CD4-positive, alpha-beta T cell (primary cell): ENCODE data around the gene ZNF219. TPM values are rescaled to one million over a fixed set of nuclear protein-coding genes. Genes with fewer than 3 reads are reported as not detected.

Experiments used
- ATAC-seq: fragments of 200-7000 bp; cut with Tn5 transposase; one replicate; pipeline ENCODE4 v1.10.0; 2022; ENCODE audit warnings: mild to moderate bottlenecking; ENCODE audit not compliant: poor library complexity
- CTCF ChIA-PET: fragments of 350-600 bp; sonication (Branson Sonifier 250); formaldehyde crosslinking; loops from one replicate; lab custom pipeline; 2021; ENCODE audit warnings: antibody characterized with exemption, inconsistent platforms; lab: Charles Lee
- POLR2A ChIA-PET: fragments of 350-600 bp; sonication (Branson Sonifier 250); formaldehyde crosslinking; loops from one replicate; lab custom pipeline; 2021; ENCODE audit warnings: antibody characterized with exemption, inconsistent platforms; lab: Charles Lee
- DNase-seq, 14 experiments: peaks; one replicate each; pipeline ENCODE4 v3.0.0-alpha.2; 2013 to 2020; ENCODE audit warnings: mixed read lengths in 2 of 14
- H3K27ac ChIP-seq, 2 donors: one replicate each; pipeline versions ENCODE4 v1.5.1 to v1.7.0; 2013; ENCODE audit warnings: low read length in 2 of 2, low read depth in 1 of 2, mild to moderate bottlenecking in 1 of 2
- H3K27me3 ChIP-seq, 2 experiments: 1 replicate in 1 of 2; 2 replicates in 1 of 2; pipeline versions ENCODE4 v1.6.1 to v1.7.0; 2013; ENCODE audit warnings: low read length in 2 of 2, control low read depth in 1 of 2, mild to moderate bottlenecking in 1 of 2, moderate library complexity in 1 of 2; ENCODE audit not compliant: insufficient read depth in 2 of 2, control insufficient read depth in 1 of 2
- H3K36me3 ChIP-seq: one replicate; pipeline ENCODE4 v1.6.1; 2013; ENCODE audit warnings: low read length, control low read depth; ENCODE audit not compliant: insufficient read depth
- H3K4me1 ChIP-seq: one replicate; pipeline ENCODE4 v1.6.1; 2013; ENCODE audit warnings: low read length, control low read depth; ENCODE audit not compliant: insufficient read depth
- H3K4me3 ChIP-seq: one replicate; pipeline ENCODE4 v1.5.1; 2013; ENCODE audit warnings: mild to moderate bottlenecking, low read length, moderate library complexity
- H3K9me3 ChIP-seq, 2 experiments: 1 replicate in 1 of 2; 2 replicates in 1 of 2; pipeline versions ENCODE4 v1.6.1 to v1.7.0; 2013; ENCODE audit warnings: low read length in 2 of 2, mild to moderate bottlenecking in 2 of 2, control low read depth in 1 of 2, moderate library complexity in 1 of 2; ENCODE audit not compliant: control insufficient read depth in 1 of 2, insufficient read depth in 1 of 2
- H3K27ac Mint-ChIP-seq: one replicate; pipeline ENCODE4 v1.8.0; 2020; ENCODE audit warnings: mixed read lengths
- H3K27me3 Mint-ChIP-seq: one replicate; pipeline ENCODE4 v1.8.0; 2021; ENCODE audit warnings: mixed read lengths
- H3K36me3 Mint-ChIP-seq: one replicate; pipeline ENCODE4 v1.8.0; 2021; ENCODE audit warnings: low read depth, mixed read lengths
- H3K4me1 Mint-ChIP-seq: one replicate; pipeline ENCODE4 v1.8.0; 2021; ENCODE audit warnings: low read depth, mixed read lengths
- H3K4me3 Mint-ChIP-seq: one replicate; pipeline ENCODE4 v1.8.0; 2020; ENCODE audit warnings: mild to moderate bottlenecking, mixed read lengths
- H3K9me3 Mint-ChIP-seq: one replicate; pipeline ENCODE4 v1.8.0; 2020; ENCODE audit warnings: mixed read lengths
- CTCF ChIP-seq: fragments of 200-600 bp; IDR thresholded peaks from one replicate; pipeline ENCODE4 v1.8.0; 2022; ENCODE audit warnings: antibody characterized with exemption, mild to moderate bottlenecking
- intact Hi-C, 2 experiments: fragments of 100-400 bp; cut with DNase I in 1 of 2; cut with micrococcal nuclease in 1 of 2; formaldehyde crosslinking; loops; one replicate each; pipeline versions ENCODE4 v1.15.1 to v1.9.0; 2023 to 2025; cut with DNase I, micrococcal nuclease
- total RNA-seq, 174 experiments: library from RNA in 2 of 174; stranded (reverse) in 2 of 174; gene quantifications; one replicate each; pipeline ENCODE4 v1.2.3 and lab custom pipeline; 2021 to 2026

ZNF219 gene
- total RNA-seq, 2 experiments from 2014 or later: 15.2 to 15.5 TPM

DNA sequence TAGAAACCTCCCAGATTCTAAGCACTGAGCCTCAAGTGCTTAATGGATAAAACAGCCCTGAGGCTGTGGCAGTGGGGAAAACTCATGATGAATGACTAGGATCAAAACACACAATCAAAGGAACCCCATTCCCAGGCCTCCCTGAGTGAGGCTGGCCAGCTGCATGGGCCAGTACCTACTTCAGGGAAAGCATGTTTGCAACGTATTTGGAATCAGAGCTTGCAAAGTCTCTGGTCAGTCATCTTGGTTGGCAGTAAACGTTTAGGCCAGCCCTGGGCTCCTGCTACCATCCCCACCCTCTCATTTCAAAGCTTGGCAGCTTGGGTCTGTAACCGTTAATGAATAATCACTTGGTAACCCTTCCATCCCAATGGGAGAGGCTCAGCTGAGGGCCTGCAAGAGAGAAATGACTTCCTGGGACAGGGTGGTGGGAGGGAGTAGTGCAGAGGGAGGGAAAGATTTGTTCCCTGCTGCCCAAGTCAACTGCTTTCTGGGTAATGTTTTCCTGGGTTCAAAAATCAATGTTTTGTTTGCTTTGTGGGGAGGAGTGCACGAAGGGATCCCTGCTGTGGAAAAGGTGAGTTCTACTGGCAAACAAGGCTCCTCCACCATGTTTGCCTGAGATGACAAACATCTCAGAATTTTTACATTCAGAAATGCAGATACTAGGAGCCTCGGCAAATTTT lies 42.9 kb downstream of the ZNF219 start:
- Histone ChIP-seq H3K27me3 (no peaks in the 10 kb centered on the region), H3K9me3 (no peaks in the 10 kb centered on the region), H3K4me1 (no peaks in the 10 kb centered on the region), H3K27ac (no peak overlapping the region), H3K4me3 (no peak overlapping the region), H3K36me3 (no peaks in the 10 kb centered on the region)
- POLR2A ChIA-PET: no interaction called here
- Mint-ChIP-seq H3K4me1 (no peaks in the 10 kb centered on the region), H3K27me3 (peaks cover 18% of the 10 kb centered on the region), H3K36me3 (no peaks in the 10 kb centered on the region), H3K9me3 (no peaks in the 10 kb centered on the region), H3K4me3 (no peak overlapping the region), H3K27ac (no peak overlapping the region)
- CTCF ChIA-PET: no interaction called here
- DNase-seq (no peak), ATAC-seq (no peak)
- TF ChIP-seq CTCF: no peak
- intact Hi-C loops: no loop called here

DNA sequence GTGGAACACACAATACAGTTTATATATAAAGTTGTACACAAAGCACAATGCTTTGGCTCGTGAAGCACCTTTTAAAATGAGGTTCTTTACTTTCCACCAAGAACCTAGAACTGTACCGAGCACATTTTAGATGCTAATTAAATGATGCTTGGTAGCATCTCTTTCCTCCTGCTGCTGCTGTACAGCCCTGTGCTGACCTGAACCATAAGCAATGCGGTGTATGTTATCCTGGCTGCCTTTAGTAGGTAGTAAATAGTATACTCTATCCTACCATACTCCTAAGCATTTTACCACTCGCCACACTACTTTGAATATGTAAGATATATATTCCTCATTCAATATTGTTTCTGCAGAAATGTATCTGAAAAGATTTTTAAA lies 43.7 kb downstream of the ZNF219 start:
- DNase-seq: no peak
- Histone ChIP-seq H3K4me1 (no peaks in the 10 kb centered on the region), H3K27me3 (no peaks in the 10 kb centered on the region), H3K36me3 (no peaks in the 10 kb centered on the region), H3K27ac (no peak overlapping the region), H3K9me3 (no peaks in the 10 kb centered on the region), H3K4me3 (no peak overlapping the region)
- ChIA-PET CTCF (no interaction called here), POLR2A (no interaction called here)
- H3K36me3 Mint-ChIP-seq: no peaks in the 10 kb centered on the region
- H3K27me3 Mint-ChIP-seq: peaks cover 14% of the 10 kb centered on the region
- intact Hi-C loops: no loop called here
- no peak overlapping the region for H3K27ac Mint-ChIP-seq
- TF ChIP-seq CTCF: no peak
- H3K9me3 Mint-ChIP-seq: no peaks in the 10 kb centered on the region
- no peak overlapping the region for H3K4me3 Mint-ChIP-seq
- ATAC-seq: no peak
- no peaks in the 10 kb centered on the region for H3K4me1 Mint-ChIP-seq

- POLR2A ChIA-PET: no interaction called here
- no peak overlapping the region for H3K4me3 Mint-ChIP-seq
Measured at GRCh38 chr14:21054123-21054767, 44.2 kb downstream of the ZNF219 start.

More at GRCh38 chr14:21054123-21054767, 44.2 kb downstream of the ZNF219 start:
- Mint-ChIP-seq H3K36me3 (no peaks in the 10 kb centered on the region), H3K27ac (no peak overlapping the region), H3K9me3 (no peaks in the 10 kb centered on the region), H3K4me1 (no peaks in the 10 kb centered on the region), H3K27me3 (peaks cover 12% of the 10 kb centered on the region)
- intact Hi-C loops: no loop called here
- no peak for ATAC-seq
- Histone ChIP-seq H3K4me1 (no peaks in the 10 kb centered on the region), H3K4me3 (no peak overlapping the region), H3K36me3 (no peaks in the 10 kb centered on the region), H3K27me3 (no peaks in the 10 kb centered on the region), H3K9me3 (no peaks in the 10 kb centered on the region), H3K27ac (no peak overlapping the region)
- no peak for DNase-seq
- CTCF ChIA-PET: no interaction called here
- no peak for TF ChIP-seq CTCF
